ENCODE results near the gene PROM2. TPM values are rescaled to one million over a fixed set of nuclear protein-coding genes. Genes with fewer than 3 reads are reported as not detected.

The PROM2 gene
- total RNA-seq, 4 donors from 2014 or later: 59.7 to 184 (median 83.5) TPM

DNA sequence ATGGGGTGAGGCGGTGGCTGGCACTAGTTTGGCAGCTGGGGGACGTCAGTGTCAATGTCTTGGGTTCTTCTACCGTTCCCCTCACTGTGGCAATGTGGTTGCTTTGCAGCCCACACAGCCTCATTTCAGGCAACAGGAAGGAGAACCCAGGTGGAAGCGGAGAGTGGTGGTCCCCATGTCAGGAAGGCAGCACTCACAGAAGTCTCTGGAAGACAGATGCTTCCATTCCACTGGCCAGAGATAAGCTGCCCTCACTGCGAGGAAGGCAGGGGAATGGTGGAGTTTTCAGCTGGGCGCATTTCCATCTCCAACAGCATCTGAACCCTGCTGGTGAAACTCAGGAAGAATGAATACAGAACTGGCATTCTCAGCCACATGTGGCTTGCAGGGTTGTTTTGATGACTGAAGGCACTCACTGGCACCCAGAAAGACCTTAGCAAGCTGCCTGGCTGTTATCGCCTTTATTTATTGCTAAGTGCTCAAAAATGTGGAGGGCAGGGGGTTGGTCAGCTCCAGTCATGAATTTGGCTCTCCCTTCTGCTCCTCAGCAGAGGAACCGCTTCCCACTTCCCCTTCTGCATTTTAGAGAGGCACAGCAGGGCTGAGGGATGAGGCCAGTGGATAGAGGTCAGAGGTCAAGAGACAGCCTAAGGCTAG is 42.3 kb downstream of the PROM2 start:
- H3K36me3 ChIP-seq: no peaks in the 10 kb centered on the region
- H3K9me3 ChIP-seq: no peaks in the 10 kb centered on the region
- H3K27me3 ChIP-seq: peaks cover 0 to 54% (median 0%) of the 10 kb centered on the region in 4 donors
- TF ChIP-seq, protein P1, sequence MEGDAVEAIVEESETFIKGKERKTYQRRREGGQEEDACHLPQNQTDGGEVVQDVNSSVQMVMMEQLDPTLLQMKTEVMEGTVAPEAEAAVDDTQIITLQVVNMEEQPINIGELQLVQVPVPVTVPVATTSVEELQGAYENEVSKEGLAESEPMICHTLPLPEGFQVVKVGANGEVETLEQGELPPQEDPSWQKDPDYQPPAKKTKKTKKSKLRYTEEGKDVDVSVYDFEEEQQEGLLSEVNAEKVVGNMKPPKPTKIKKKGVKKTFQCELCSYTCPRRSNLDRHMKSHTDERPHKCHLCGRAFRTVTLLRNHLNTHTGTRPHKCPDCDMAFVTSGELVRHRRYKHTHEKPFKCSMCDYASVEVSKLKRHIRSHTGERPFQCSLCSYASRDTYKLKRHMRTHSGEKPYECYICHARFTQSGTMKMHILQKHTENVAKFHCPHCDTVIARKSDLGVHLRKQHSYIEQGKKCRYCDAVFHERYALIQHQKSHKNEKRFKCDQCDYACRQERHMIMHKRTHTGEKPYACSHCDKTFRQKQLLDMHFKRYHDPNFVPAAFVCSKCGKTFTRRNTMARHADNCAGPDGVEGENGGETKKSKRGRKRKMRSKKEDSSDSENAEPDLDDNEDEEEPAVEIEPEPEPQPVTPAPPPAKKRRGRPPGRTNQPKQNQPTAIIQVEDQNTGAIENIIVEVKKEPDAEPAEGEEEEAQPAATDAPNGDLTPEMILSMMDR (IDR thresholded peaks at IDR 0.05): no peak
- no peak for TF ChIP-seq POLR2A (IDR thresholded peaks at IDR 0.05)
- intact Hi-C loops (cut with DNase I): loop anchor here (10.0 kb wide), 1 partner anchor 82 kb away; no protein-coding TSS in a partner anchor
- no peak overlapping the region for H3K27ac ChIP-seq
- DNase-seq: no peak
- no peak overlapping the region for H3K4me3 ChIP-seq
- WGBS, 2 donors: 41 to 52% methylated on average over 5 to 6 of the region's 8 CpGs
- H3K4me1 ChIP-seq: peaks cover 11 to 73% (median 17%) of the 10 kb centered on the region in 3 donors

DNA sequence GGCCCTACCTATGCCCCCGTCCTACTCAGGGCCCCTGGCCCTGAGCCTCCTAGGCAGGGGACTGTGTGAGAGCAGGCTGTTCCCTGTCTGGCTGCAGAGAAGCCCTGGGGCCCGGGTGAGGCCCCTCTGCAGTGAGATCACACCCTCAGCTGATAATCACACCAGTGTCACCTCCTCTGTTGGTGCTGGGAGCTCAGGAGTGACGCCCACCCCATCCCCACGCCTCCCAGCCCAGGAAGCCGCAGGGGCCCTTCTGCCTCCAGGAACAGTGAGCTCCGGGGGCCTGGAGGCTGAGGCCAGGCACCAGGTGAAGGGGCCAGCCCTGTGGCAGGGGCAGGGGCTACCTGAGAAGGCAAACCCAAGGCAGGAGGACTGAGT is 42.9 kb downstream of the PROM2 start:
- DNase-seq: no peak
- H3K27ac ChIP-seq: no peak overlapping the region
- H3K4me3 ChIP-seq: no peak overlapping the region
- H3K36me3 ChIP-seq: no peaks in the 10 kb centered on the region
- WGBS, 2 donors: 33% methylated on average over 1 of the region's 6 CpGs; no CpG with 5 or more reads in 1 of the 2 donors
- peaks cover 0 to 49% (median 0%) of the 10 kb centered on the region in 4 donors for H3K27me3 ChIP-seq
- intact Hi-C loops (cut with DNase I): loop anchor here (10.0 kb wide), 1 partner anchor 82 kb away; no protein-coding TSS in a partner anchor
- TF ChIP-seq, protein P1 (IDR thresholded peaks at IDR 0.05): no peak
- TF ChIP-seq POLR2A (IDR thresholded peaks at IDR 0.05): no peak
- H3K9me3 ChIP-seq: no peaks in the 10 kb centered on the region
- peaks cover 11 to 73% (median 17%) of the 10 kb centered on the region in 3 donors for H3K4me1 ChIP-seq

GRCh38 chr2:95317665-95318425 is 43.6 kb downstream of the PROM2 start:
- Histone ChIP-seq H3K9me3 (no peaks in the 10 kb centered on the region), H3K4me1 (peaks cover 11 to 66% (median 17%) of the 10 kb centered on the region in 3 donors), H3K4me3 (no peak overlapping the region), H3K36me3 (no peaks in the 10 kb centered on the region), H3K27me3 (peaks cover 0 to 47% (median 0%) of the 10 kb centered on the region in 4 donors), H3K27ac (no peak overlapping the region)
- 58 to 63% methylated on average over 8 to 12 of the region's 12 CpGs for WGBS, 2 donors
- TF ChIP-seq, protein P1 (IDR thresholded peaks at IDR 0.05): no peak
- TF ChIP-seq POLR2A (IDR thresholded peaks at IDR 0.05): no peak
- intact Hi-C loops (cut with DNase I): loop anchor here (10.0 kb wide), 1 partner anchor 83 kb away; no protein-coding TSS in a partner anchor
- DNase-seq: no peak

DNA sequence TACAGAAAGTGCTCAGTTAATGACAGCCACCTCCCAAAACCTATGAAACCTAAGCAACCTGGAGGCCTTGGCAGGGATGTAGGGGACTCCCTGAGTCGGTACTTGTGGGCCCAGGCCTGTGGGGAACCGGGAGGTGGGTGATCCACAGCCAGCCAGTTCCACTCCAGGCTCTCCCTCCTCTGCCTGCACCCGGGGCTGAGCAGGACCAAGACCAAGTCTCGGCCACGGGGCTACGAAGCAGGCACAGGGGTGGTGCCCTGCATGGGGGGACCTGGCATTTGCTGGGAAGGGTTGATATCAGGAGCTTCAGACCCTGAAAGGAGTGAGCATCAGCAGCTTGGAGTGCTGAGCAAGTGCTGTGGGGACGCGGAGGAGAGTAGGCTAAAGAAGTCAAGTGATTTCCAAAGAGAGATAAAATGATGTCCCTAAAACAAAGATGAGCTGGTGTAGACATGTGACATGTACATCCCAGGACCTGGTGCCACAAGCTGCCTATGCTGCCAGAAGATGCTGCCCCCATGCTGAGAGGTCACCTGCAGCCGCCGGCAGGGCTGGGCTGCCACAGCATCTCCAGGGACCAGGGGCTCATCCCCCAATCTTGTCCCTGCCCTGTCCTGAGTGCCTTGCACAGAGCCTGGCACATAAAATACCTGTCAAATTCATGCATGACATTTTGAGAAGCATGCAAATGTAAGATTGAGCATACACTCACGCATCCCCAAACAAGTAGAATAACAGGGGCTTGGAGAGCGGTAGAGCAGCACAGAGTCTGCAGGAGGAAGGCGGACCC is 44.4 kb downstream of the PROM2 start:
- intact Hi-C loops (cut with DNase I): loop anchor here (10.0 kb wide), 1 partner anchor 84 kb away; no protein-coding TSS in a partner anchor
- 73 to 83% methylated on average over 7 to 11 of the region's 13 CpGs for WGBS, 2 donors
- Histone ChIP-seq H3K4me1 (peaks cover 11 to 58% (median 17%) of the 10 kb centered on the region in 3 donors), H3K4me3 (no peak overlapping the region), H3K27me3 (peaks cover 0 to 43% (median 0%) of the 10 kb centered on the region in 4 donors), H3K9me3 (no peaks in the 10 kb centered on the region), H3K36me3 (no peaks in the 10 kb centered on the region), H3K27ac (no peak overlapping the region)
- no peak for DNase-seq
- TF ChIP-seq POLR2A (IDR thresholded peaks at IDR 0.05): no peak
- TF ChIP-seq, protein P1 (IDR thresholded peaks at IDR 0.05): no peak
